Stimulated activated CD8-positive, alpha-beta memory T cell treated with anti-CD3 and anti-CD28 coated beads, Interleukin-15, amount 100 ng/mL, for 4 hours (primary cell): ENCODE data around the gene ABCA9.
"Not testable (repeated sequence)": the region's sequence is repeated elsewhere in the genome, so short reads cannot be mapped to it uniquely, and the experiment has no call there.

Experiments
- DNase-seq, 2 donors: peaks; one replicate each; pipeline ENCODE4 v3.0.0-alpha.2; 2020; ENCODE audit warnings: low read depth in 2 of 2

The ABCA9 gene, protein sequence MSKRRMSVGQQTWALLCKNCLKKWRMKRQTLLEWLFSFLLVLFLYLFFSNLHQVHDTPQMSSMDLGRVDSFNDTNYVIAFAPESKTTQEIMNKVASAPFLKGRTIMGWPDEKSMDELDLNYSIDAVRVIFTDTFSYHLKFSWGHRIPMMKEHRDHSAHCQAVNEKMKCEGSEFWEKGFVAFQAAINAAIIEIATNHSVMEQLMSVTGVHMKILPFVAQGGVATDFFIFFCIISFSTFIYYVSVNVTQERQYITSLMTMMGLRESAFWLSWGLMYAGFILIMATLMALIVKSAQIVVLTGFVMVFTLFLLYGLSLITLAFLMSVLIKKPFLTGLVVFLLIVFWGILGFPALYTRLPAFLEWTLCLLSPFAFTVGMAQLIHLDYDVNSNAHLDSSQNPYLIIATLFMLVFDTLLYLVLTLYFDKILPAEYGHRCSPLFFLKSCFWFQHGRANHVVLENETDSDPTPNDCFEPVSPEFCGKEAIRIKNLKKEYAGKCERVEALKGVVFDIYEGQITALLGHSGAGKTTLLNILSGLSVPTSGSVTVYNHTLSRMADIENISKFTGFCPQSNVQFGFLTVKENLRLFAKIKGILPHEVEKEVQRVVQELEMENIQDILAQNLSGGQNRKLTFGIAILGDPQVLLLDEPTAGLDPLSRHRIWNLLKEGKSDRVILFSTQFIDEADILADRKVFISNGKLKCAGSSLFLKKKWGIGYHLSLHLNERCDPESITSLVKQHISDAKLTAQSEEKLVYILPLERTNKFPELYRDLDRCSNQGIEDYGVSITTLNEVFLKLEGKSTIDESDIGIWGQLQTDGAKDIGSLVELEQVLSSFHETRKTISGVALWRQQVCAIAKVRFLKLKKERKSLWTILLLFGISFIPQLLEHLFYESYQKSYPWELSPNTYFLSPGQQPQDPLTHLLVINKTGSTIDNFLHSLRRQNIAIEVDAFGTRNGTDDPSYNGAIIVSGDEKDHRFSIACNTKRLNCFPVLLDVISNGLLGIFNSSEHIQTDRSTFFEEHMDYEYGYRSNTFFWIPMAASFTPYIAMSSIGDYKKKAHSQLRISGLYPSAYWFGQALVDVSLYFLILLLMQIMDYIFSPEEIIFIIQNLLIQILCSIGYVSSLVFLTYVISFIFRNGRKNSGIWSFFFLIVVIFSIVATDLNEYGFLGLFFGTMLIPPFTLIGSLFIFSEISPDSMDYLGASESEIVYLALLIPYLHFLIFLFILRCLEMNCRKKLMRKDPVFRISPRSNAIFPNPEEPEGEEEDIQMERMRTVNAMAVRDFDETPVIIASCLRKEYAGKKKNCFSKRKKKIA (N-terminal part only)

DNA sequence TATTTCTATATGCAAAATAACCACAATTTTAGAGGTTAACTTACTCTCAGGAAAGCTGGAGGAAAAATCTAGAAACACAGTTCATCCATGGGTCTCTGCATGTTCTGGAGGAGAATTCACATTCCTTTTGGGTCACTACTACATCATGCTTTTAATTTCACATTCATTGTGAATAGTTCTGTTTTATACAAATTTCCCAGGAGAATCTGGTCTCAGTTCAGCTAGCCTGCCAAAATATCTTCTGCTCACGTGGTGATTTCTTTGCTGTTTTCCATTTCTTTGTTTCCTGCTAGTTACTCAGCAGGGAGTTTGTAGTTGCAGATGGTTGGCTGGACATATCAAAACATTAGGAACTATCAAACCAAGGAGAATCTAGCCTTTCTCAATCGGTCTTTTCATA lies at the start of gene ABCA9:
Gene ABCA9 (minus strand): TSS at position 106 of the 400 bp plus-strand sequence. CDS start 9,801 bp downstream, outside the sequence.
- no peak for DNase-seq

DNA sequence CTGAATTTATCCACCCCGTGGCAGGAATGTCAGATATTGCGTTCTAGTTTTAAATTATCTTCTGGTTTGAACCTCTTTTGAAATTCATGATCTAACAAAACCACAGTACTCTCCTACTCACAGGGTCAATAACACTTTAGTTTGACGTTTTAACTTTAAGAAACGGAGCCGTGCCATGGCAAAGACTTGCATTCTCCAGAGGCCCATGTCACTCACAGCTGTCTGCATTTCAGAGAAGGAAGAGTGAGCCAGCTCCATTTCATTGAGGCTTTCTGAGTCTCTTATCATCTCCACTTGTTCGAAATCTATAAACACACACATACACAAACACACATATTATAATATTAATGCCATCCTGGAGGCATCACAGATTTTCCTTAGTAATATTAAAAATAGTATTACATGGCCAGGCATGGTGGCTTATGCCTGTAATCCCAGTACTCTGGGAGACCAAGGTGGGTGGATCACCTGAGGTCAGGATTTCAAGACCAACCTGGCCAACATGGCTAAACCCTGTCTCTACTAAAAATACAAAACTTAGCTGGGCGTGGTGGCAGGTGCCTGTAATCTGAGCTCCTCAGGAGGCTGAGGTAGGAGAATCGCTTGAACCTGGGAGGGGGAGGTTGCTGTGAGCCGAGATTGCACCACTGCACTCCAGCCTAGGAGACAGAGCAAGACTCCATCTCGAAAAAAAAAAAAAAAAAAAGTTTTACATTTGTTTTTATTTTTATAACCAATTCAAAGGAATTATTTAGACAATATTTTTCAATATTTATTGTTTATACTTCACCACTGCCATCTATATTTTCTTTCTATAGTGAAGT lies 45.4 kb upstream of the ABCA9 start:
- no peak for DNase-seq

GRCh38 chr17:69103557-69104233 lies 43.0 kb upstream of the ABCA9 start:
- no peak for DNase-seq

DNA sequence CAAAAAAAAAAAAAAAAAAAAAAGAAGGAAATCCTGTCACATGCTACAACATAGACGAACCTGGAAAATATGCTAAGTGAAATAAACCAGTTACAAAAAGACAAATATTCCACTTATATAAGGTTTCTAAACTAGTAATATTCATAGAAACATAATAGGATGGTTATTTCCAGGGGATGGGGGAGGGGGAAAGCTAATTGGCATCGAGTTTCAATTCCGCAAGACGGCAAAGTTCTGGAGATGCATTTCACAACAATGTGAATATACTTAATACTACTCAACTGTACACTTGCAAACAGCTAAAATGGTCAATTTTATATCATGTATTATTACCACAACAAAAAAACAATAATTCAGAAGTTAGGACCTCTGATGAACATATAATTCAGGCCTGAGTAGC lies 37.9 kb upstream of the ABCA9 start:
- no peak for DNase-seq

DNA sequence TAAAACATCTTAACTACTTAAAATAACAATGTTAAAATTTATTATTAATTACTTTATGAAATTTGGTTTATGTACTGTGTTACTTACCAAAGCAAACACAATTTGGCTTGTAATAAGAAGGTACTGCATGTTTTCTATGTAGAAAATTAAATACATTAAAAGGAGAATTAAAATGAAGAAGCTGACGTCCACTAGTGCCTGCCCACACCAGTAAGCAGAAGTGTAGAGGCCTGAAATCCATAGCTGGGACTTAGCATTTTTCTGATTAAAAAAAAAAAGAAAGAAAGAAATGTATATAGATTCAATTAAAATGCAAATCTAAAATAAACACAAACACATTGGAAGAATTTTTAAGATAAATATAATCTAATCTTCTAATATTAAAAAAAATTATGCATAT lies 35.8 kb upstream of the ABCA9 start:
- no peak for DNase-seq

DNA sequence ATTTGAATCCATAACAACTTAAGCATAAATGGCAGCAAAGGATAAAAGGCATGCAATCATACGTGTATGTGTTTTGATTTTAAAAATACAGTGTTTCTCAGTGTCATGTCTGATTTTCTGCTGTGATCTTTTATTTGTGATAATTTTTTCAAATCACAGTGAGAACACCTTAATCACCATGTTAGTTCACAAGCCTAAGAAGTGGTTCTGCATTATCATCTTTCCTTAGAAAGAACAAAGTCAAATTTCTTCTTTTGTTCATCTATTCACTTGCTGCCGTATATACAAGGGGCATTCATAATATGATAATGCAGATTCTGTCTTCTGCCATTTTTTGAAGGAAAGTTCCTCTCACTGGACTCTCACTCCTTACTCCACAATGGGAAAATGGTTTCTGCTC lies 33.3 kb upstream of the ABCA9 start:
- DNase-seq = no peak

GRCh38 chr17:69093279-69093789 lies 32.6 kb upstream of the ABCA9 start:
- no peak for DNase-seq

DNA sequence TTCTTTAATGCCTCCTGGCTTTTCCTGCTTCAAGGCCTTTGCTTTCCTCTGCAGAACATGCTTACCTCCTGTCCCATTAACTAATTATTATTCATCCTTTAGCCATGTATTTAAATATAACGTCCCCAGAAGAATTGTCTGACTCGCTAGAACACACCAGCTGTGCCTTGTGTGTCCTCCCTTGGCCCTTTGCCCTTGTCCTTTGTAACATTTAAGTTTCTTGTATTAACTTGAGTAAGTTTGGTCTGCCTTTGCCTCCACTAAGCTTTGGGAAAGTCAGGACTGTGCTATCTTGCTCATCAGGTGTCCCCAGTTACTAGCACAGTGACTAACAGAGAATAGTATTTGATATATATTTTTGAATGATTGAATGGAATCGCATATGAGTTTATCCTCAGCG lies 29.6 kb upstream of the ABCA9 start:
- DNase-seq = no peak

- DNase-seq = no peak
Measured at GRCh38 chr17:69088643-69089200, 28.0 kb upstream of the ABCA9 start.

DNA sequence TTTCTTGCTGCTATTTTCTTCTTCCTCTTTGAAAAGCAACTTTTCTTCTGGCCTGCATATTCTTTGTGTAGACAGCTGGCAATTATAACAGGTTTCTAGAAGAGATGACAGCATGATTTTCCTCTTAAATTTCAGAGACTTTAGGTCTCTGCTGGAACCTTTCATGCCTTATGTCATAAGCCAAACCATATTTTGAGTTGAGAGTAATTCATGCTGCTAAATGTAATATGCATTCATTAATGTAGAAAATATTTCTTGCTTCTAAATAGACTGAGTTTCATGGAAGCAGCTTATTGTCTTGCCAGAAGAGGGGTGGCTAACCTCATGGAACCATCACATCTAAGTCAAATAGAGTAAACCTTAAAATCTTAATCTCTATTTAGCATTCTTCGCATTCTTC lies 25.9 kb upstream of the ABCA9 start:
- DNase-seq = no peak

- DNase-seq = no peak
Measured at GRCh38 chr17:69084911-69085310, 24.2 kb upstream of the ABCA9 start.

DNA sequence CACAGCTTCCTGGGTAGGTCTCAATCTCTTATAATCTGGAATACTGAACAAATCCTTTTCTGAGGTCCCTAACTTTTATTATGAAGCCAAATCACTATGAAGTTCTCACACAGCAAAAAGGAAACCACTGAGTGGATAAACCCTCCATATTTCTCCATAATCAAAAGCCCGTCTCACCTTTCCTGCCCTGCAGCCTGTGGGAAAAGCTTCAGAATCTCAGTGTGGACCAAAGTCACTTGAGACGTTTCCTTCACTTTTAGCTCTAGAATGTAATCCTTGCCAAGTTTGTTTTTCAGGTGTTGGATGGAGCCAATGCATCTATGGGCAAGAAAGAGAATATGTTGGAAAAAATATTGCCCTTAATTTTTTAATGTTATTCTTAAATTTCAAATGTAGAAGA lies 22.0 kb upstream of the ABCA9 start:
- DNase-seq = no peak

DNA sequence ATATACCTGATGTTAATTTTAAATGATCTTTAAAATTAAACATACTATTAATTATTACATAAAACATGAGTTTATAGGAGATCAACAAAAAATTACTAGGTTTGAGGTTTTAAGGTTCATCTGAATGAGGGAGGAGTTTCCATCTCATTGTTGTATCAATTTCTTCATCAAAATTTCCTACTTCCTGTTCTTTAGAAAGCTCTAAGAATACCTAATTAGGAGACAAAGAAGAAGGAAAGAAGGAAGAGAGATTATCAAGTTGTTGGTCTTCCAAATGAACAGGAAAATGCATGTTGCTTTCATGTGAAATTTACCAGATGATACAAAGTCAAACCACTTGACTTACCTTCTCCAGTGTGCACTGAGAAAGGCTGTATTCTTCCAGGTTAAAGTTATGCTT lies 18.1 kb upstream of the ABCA9 start:
- no peak for DNase-seq

DNA sequence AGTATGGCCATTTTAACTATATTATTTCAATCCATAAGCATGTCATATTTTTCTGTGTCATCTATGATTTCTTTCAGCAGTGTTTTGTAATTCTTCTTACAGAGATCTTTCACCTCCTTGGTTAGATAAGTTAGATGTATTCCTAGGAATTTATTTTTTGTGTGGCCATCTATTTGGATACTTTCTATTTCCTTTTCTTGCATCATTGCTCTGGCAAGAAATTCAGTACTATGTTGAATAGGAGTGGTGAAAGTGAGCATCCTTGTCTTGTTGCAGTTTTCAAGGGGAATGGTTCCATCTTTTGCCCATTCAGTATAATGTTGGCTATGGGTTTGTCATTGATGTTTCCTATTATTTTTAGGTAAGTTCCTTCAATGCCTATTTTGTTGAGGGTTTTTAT lies 15.1 kb upstream of the ABCA9 start:
- no peak for DNase-seq

DNA sequence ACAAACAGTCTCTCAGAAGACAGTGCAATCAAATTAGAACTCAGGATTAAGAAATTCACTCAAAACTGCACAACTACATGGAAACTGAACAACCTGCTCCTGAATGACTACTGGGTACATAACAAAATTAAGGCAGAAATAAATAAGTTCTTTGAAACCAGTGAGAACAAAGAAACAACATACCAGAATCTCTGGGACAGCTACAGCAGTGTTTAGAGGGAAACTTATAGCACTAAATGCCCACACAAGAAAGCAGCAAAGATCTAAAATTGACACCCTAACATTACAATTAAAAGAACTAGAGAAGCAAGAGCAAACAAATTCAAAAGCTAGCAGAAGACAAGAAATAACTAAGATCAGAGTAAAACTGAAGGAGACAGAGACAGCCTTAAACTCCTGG lies 12.7 kb upstream of the ABCA9 start:
- DNase-seq = not testable (repeated sequence)

DNA sequence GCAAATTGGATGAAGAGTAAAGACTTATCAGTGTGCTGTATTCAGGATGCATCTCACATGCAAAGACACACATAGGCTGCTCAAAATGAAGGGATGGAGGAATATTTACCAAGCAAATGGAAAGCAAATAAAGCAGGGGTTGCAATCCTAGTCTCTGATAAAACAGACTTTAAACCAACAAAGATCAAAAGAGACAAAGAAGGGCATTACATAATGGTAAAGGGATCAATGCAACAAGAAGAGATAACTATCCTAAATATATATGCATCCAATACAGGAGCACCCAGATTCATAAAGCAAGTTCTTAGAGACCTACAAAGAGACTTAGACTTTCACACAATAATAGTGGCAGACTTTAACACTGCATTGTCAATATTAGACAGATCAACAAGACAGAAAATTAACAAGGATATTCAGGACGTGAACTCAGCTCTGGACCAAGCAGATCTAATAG lies 12.1 kb upstream of the ABCA9 start:
- not testable (repeated sequence) for DNase-seq

DNA sequence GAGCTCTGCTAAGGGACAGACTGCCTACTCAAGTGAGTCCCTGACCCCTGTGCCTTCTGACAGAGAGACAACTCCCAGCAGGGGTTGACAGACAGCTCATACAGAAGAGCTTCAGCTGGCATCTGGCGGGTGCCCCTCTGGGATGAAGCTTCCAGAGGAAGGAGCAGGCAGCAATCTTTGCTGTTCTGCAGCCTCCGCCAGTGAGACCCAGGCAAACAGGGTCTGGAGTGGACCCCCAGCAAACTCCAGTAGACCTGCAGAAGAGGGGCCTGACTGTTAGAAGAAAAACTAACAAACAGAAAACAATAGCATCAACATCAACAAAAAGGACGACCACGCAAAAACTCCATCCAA lies 10.5 kb upstream of the ABCA9 start:
- not testable (repeated sequence) for DNase-seq

- not testable (repeated sequence) for DNase-seq
Measured at GRCh38 chr17:69070378-69071232, 9.9 kb upstream of the ABCA9 start.

DNA sequence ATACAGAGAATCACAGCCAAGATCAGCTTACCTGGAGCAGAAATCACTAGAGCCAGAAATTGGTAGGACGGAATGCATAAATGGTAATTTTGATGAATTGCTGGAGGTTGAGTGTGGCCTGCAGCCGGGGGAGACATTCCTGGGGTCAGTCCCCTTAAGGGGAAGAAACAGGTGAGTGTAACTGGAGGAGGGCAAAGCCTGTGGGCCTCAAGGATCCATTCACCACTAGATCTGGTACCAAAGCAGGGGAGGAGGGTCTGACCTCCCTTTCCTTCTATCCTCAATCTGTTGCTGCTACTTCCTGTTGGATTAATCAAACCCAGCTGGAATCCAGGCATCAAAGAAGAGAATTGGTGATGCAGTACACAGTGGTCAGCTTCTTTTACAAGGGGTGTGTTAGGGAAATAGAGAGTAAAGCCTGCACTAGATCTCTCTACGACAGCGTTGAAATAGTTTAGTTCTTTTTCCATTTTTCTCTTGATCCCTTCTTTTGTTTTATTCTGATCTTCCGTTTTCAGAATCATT lies 8.6 kb upstream of the ABCA9 start:
- no peak for DNase-seq
